ENCODE results near the gene C16orf74.

Gene C16orf74

DNA sequence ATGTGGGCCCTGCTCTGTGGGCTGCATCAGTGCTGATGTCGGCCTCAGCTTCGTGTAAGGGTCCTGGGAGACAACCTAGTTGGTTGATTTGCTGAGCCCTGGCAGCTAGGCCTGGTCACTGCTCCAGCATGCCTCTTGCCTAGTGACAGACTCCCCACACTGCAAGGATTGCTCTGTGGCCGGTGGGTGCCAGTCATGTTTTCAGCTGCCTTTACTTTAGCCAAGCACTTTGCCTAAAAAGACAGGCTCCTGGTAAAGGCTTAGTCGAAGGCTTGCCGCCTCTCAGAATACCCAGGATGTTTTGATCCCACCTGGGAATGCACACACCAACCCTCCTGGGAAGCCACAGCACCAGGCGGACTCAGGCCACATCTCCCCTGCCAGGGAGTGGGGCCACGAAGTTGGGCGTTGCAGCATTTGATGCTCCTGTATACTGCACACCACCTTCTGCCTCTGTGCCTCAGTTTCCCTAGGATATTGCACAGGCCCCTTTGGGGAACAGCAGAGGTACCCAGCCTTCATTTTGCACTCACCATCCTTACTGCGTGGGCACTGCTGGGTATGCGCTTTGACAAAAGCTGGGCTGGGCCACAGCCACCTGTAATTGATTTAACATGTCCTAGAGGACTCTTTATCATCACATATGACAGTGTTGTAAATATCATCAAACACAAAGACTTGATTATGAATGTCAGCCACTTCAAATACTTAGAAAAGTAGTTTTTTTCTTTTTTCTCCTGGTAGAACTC lies 82.0 kb downstream of the C16orf74 start:
- no peak for DNase-seq
- Histone ChIP-seq H3K36me3 (ENCODE audit: control insufficient read depth, insufficient read depth, low read length) (peaks cover 74% of the 10 kb centered on the region), H3K27me3 (replicated peaks; ENCODE audit: control insufficient read depth, insufficient read depth, low read length, poor library complexity, severe bottlenecking) (no peaks in the 10 kb centered on the region), H3K27ac (ENCODE audit: insufficient read depth, low read length, poor library complexity, severe bottlenecking) (no peak overlapping the region), H3K9me3 (ENCODE audit: control insufficient read depth, low read length) (no peaks in the 10 kb centered on the region), H3K4me3 (ENCODE audit: insufficient read depth, low read depth, low read length, poor library complexity, severe bottlenecking) (no peak overlapping the region), H3K4me1 (ENCODE audit: control insufficient read depth, insufficient read depth, low read length, poor library complexity, severe bottlenecking) (no peaks in the 10 kb centered on the region)

DNA sequence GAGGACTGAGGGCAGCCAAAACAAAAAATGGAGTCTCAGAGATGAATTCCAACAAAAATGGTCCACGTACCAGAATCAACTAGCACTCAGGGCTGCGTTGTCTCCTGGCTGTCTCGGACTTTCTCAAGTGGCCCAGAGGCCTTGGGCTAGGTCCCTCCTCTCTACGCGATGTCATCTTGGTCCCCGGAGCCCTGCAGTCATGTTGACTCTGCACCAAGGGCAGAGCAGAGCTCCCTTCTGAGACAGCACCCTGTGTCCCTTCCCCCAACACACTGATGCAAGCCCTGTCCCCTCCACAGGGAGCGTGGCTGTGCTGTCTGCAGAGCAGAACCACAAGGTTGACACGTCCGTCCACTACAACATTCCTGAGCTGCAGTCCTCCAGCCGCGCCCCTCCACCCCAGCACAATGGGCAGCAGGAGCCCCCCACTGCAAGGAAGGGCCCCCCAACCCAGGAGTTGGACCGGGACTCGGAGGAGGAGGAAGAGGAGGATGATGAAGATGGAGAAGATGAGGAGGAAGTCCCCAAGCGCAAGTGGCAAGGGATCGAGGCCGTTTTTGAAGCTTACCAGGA lies 83.0 kb downstream of the C16orf74 start:
- no peak overlapping the region for H3K4me3 ChIP-seq (ENCODE audit: insufficient read depth, low read depth, low read length, poor library complexity, severe bottlenecking)
- H3K4me1 ChIP-seq (ENCODE audit: control insufficient read depth, insufficient read depth, low read length, poor library complexity, severe bottlenecking) = no peaks in the 10 kb centered on the region
- no peak for DNase-seq
- no peaks in the 10 kb centered on the region for H3K27me3 ChIP-seq (replicated peaks; ENCODE audit: control insufficient read depth, insufficient read depth, low read length, poor library complexity, severe bottlenecking)
- H3K27ac ChIP-seq (ENCODE audit: insufficient read depth, low read length, poor library complexity, severe bottlenecking) = no peak overlapping the region
- H3K36me3 ChIP-seq (ENCODE audit: control insufficient read depth, insufficient read depth, low read length) = peaks cover 81% of the 10 kb centered on the region
- no peaks in the 10 kb centered on the region for H3K9me3 ChIP-seq (ENCODE audit: control insufficient read depth, low read length)

DNA sequence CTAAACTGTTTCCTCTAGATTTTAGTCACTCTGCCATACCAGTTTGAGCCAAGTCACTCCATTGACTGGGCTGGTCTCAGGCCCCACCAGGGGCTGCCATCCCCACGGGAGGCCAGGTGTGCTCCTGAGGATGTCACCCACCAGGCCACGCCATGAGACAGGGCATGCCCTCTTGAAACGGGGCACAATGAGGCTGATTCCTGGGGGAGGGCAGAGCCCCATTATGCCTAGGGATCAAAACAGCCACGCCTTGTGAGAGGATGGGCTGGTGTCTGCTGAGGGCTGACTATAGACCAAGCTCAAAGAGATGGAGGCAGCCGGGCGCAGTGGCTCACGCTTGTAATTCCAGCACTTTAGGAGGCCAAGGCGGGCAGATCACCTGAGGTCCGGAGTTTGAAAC lies 83.6 kb downstream of the C16orf74 start:
- Histone ChIP-seq H3K27me3 (replicated peaks; ENCODE audit: control insufficient read depth, insufficient read depth, low read length, poor library complexity, severe bottlenecking) (no peaks in the 10 kb centered on the region), H3K4me1 (ENCODE audit: control insufficient read depth, insufficient read depth, low read length, poor library complexity, severe bottlenecking) (no peaks in the 10 kb centered on the region), H3K9me3 (ENCODE audit: control insufficient read depth, low read length) (no peaks in the 10 kb centered on the region), H3K4me3 (ENCODE audit: insufficient read depth, low read depth, low read length, poor library complexity, severe bottlenecking) (no peak overlapping the region), H3K27ac (ENCODE audit: insufficient read depth, low read length, poor library complexity, severe bottlenecking) (no peak overlapping the region), H3K36me3 (ENCODE audit: control insufficient read depth, insufficient read depth, low read length) (peaks cover 82% of the 10 kb centered on the region)
- DNase-seq = no peak

DNA sequence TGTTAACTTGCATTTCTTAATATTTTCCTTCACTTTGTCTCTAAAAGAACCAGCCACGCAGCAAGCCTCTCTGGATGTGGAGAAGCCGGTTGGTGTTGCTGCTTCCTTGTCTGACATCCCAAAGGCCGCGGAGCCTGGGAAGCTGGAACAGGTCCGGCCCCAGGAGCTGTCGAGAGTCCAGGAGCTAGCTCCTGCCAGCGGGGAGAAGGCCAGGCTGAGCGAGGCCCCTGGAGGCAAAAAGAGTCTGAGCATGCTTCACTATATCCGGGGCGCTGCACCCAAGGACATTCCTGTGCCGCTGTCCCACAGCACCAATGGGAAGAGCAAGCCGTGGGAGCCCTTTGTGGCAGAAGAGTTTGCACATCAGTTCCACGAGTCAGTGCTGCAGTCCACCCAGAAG lies 85.0 kb downstream of the C16orf74 start:
- Histone ChIP-seq H3K4me1 (ENCODE audit: control insufficient read depth, insufficient read depth, low read length, poor library complexity, severe bottlenecking) (no peaks in the 10 kb centered on the region), H3K36me3 (ENCODE audit: control insufficient read depth, insufficient read depth, low read length) (peaks cover 79% of the 10 kb centered on the region), H3K27ac (ENCODE audit: insufficient read depth, low read length, poor library complexity, severe bottlenecking) (no peak overlapping the region), H3K4me3 (ENCODE audit: insufficient read depth, low read depth, low read length, poor library complexity, severe bottlenecking) (no peak overlapping the region), H3K9me3 (ENCODE audit: control insufficient read depth, low read length) (no peaks in the 10 kb centered on the region), H3K27me3 (replicated peaks; ENCODE audit: control insufficient read depth, insufficient read depth, low read length, poor library complexity, severe bottlenecking) (no peaks in the 10 kb centered on the region)
- no peak for DNase-seq

DNA sequence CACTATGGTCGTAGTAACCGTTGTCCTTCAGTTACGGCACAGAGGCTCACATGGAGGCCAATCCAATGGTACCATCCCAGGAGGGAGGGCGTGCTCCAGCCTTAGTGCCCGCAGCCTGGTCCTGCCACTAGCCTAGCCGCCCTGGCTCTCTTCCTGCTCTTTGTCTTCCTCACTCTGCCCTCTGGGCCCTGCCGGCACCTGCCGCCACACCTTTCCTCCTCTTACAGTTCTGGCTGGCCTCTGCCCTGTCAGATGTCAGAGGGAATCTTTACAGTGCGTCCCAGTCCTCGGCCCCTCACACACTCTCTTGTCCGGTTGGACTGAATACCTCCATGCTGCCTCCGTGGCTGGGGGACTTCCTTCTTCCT lies 85.5 kb downstream of the C16orf74 start:
- no peaks in the 10 kb centered on the region for H3K9me3 ChIP-seq (ENCODE audit: control insufficient read depth, low read length)
- peaks cover 74% of the 10 kb centered on the region for H3K36me3 ChIP-seq (ENCODE audit: control insufficient read depth, insufficient read depth, low read length)
- no peak overlapping the region for H3K27ac ChIP-seq (ENCODE audit: insufficient read depth, low read length, poor library complexity, severe bottlenecking)
- no peaks in the 10 kb centered on the region for H3K4me1 ChIP-seq (ENCODE audit: control insufficient read depth, insufficient read depth, low read length, poor library complexity, severe bottlenecking)
- DNase-seq = no peak
- H3K27me3 ChIP-seq (replicated peaks; ENCODE audit: control insufficient read depth, insufficient read depth, low read length, poor library complexity, severe bottlenecking) = no peaks in the 10 kb centered on the region
- H3K4me3 ChIP-seq (ENCODE audit: insufficient read depth, low read depth, low read length, poor library complexity, severe bottlenecking) = no peak overlapping the region

DNA sequence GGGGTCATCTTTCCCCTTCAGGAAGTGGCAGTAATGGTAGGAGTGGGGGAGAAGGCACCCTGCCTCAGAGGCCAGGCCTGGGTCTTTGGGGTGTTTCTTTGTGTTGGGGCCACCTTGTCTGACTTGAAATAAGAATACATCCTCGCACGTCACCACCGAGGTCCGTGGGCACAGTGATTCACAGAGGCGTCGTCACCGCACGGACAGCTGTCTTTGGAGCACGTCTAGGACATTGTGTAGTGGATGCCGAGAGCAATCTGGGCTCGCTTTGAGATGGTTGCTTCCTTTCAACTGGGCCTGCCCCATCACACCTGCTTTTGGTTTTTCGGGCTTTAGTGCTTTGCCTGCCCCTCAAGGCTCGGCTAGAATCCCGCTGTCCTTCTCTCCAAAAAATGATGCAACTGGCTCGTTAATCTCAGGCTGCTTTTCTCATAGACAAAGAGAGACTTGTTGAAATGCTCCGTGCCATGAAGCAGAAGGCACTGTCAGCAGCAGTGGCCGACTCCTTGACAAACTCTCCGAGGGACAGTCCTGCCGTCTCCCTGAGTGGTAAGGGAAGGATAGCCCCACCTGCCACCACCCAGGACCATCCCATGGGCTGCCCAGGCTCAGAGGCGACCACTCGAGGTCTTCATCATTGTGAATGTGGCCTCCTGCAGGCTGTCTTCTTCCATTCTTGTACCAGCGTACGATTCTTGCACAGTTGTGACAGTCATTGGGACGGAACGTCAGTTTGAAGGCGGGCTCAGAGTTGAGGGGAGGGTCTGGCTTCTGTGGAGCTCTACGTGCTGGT lies 86.1 kb downstream of the C16orf74 start:
- no peak overlapping the region for H3K4me3 ChIP-seq (ENCODE audit: insufficient read depth, low read depth, low read length, poor library complexity, severe bottlenecking)
- H3K27me3 ChIP-seq (replicated peaks; ENCODE audit: control insufficient read depth, insufficient read depth, low read length, poor library complexity, severe bottlenecking) = no peaks in the 10 kb centered on the region
- no peak overlapping the region for H3K27ac ChIP-seq (ENCODE audit: insufficient read depth, low read length, poor library complexity, severe bottlenecking)
- no peaks in the 10 kb centered on the region for H3K9me3 ChIP-seq (ENCODE audit: control insufficient read depth, low read length)
- no peaks in the 10 kb centered on the region for H3K4me1 ChIP-seq (ENCODE audit: control insufficient read depth, insufficient read depth, low read length, poor library complexity, severe bottlenecking)
- DNase-seq = no peak
- H3K36me3 ChIP-seq (ENCODE audit: control insufficient read depth, insufficient read depth, low read length) = peaks cover 69% of the 10 kb centered on the region

DNA sequence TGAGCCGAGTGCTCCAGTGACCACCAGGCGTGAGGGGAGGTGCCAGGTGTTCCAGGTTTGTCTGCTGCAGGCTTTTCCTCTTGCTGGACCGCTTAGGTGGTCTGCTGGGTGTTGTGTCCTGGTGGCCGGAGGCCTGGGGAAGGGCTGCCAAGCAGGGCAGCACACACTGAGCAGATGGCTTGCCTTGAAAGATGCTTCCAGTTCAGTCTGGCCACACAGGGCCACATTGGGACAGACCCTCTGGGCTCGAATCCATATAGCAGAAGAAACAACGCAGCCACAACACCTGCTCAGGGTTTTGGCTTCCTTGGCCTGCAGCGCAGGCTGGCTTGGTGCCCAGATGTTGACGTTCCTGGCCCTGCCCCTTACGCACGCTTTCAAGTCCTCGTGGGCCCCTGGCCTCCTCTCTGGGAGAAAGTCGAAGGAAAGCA lies 87.0 kb downstream of the C16orf74 start:
- H3K36me3 ChIP-seq (ENCODE audit: control insufficient read depth, insufficient read depth, low read length) = peaks cover 69% of the 10 kb centered on the region
- no peak overlapping the region for H3K27ac ChIP-seq (ENCODE audit: insufficient read depth, low read length, poor library complexity, severe bottlenecking)
- no peaks in the 10 kb centered on the region for H3K4me1 ChIP-seq (ENCODE audit: control insufficient read depth, insufficient read depth, low read length, poor library complexity, severe bottlenecking)
- no peak for DNase-seq
- no peaks in the 10 kb centered on the region for H3K27me3 ChIP-seq (replicated peaks; ENCODE audit: control insufficient read depth, insufficient read depth, low read length, poor library complexity, severe bottlenecking)
- no peak overlapping the region for H3K4me3 ChIP-seq (ENCODE audit: insufficient read depth, low read depth, low read length, poor library complexity, severe bottlenecking)
- no peaks in the 10 kb centered on the region for H3K9me3 ChIP-seq (ENCODE audit: control insufficient read depth, low read length)

DNA sequence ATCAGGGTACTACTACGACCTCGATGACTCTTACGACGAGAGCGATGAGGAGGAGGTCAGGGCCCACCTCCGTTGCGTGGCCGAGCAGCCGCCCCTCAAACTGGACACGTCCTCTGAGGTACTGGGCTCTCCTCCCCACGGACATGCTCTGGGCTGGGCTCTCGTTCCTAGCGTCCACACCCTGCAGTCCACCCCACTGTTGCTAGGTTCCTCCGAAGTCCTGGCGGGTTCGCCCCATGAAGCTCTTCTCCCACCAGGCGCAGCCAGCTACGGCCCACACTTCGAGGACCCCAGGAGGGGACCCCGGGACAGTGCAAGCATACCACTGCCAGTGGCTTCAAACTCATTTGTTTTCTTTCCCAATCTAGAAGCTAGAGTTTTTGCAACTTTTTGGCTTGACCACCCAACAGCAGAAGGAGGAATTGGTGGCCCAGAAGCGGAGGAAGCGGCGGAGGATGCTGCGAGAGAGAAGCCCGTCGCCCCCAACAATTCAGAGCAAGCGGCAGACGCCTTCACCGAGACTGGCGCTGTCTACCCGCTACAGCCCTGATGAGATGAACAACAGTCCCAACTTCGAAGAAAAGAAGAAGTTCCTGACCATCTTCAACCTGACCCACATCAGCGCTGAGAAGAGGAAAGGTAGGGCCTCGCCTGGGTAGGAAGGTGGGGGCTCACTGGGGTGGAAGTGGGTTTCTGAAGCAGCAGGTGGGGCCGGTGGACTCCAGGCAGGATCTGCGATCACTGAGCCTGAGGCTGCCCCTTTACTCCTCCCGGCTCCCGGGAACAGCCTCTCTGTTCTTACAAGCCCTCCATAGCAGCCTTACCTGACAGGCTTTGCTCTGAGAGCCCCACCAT lies 87.7 kb downstream of the C16orf74 start:
- H3K4me3 ChIP-seq (ENCODE audit: insufficient read depth, low read depth, low read length, poor library complexity, severe bottlenecking) = no peak overlapping the region
- no peaks in the 10 kb centered on the region for H3K27me3 ChIP-seq (replicated peaks; ENCODE audit: control insufficient read depth, insufficient read depth, low read length, poor library complexity, severe bottlenecking)
- peaks cover 76% of the 10 kb centered on the region for H3K36me3 ChIP-seq (ENCODE audit: control insufficient read depth, insufficient read depth, low read length)
- H3K27ac ChIP-seq (ENCODE audit: insufficient read depth, low read length, poor library complexity, severe bottlenecking) = no peak overlapping the region
- no peaks in the 10 kb centered on the region for H3K4me1 ChIP-seq (ENCODE audit: control insufficient read depth, insufficient read depth, low read length, poor library complexity, severe bottlenecking)
- no peak for DNase-seq
- H3K9me3 ChIP-seq (ENCODE audit: control insufficient read depth, low read length) = no peaks in the 10 kb centered on the region

DNA sequence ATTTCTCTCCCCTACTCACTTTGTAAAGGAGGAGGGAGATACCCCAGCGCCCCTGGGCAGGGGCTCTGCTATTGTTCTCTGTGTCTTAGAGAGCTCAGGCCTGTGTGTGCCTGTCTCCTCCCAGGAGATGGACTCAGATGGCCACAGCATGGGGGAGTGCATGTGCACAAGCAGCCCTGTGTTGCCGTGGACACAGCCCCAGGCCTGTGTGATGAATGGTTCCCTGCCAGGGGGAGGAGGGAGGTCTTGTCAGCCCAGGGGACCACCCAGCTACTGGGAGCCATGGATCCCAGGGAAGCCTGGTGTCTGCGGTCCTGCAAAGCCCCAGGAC lies 88.4 kb downstream of the C16orf74 start:
- H3K4me1 ChIP-seq (ENCODE audit: control insufficient read depth, insufficient read depth, low read length, poor library complexity, severe bottlenecking) = no peaks in the 10 kb centered on the region
- H3K27me3 ChIP-seq (replicated peaks; ENCODE audit: control insufficient read depth, insufficient read depth, low read length, poor library complexity, severe bottlenecking) = no peaks in the 10 kb centered on the region
- H3K4me3 ChIP-seq (ENCODE audit: insufficient read depth, low read depth, low read length, poor library complexity, severe bottlenecking) = no peak overlapping the region
- peaks cover 75% of the 10 kb centered on the region for H3K36me3 ChIP-seq (ENCODE audit: control insufficient read depth, insufficient read depth, low read length)
- no peaks in the 10 kb centered on the region for H3K9me3 ChIP-seq (ENCODE audit: control insufficient read depth, low read length)
- no peak for DNase-seq
- H3K27ac ChIP-seq (ENCODE audit: insufficient read depth, low read length, poor library complexity, severe bottlenecking) = no peak overlapping the region
